GM23338 (cell line): ENCODE measurements around the gene TPH2. TPM values are rescaled to one million over a fixed set of nuclear protein-coding genes. Genes with fewer than 3 reads are reported as not detected.

Experiments used
- ATAC-seq: fragments of 200-7000 bp; cut with Tn5 transposase; 3 replicates; pipeline ENCODE4 v1.9.1; 2020
- DNase-seq: peaks from one replicate; pipeline ENCODE4 v3.0.0-alpha.2; 2015; ENCODE audit warnings: low spot score
- H2AFZ ChIP-seq: fragments of 200-600 bp; sonication (generic); 2 replicates; pipeline ENCODE4 v1.8.0; 2016; ENCODE audit warnings: antibody characterized with exemption, mild to moderate bottlenecking, moderate library complexity
- H3F3A ChIP-seq: fragments of 200-600 bp; sonication (generic); replicated peaks from 2 replicates; pipeline ENCODE4 v1.8.0; 2017; ENCODE audit warnings: antibody characterized with exemption, mixed run types, low read depth
- H3K27ac ChIP-seq: fragments of 200-600 bp; sonication (generic); 2 replicates; pipeline ENCODE4 v1.6.1; 2016; ENCODE audit warnings: low read depth
- H3K27me3 ChIP-seq: fragments of 200-600 bp; sonication (generic); 2 replicates; pipeline ENCODE4 v1.8.0; 2016; ENCODE audit warnings: mild to moderate bottlenecking, mixed run types, moderate library complexity; ENCODE audit not compliant: insufficient read depth
- H3K36me3 ChIP-seq: fragments of 200-600 bp; sonication (generic); 2 replicates; pipeline ENCODE4 v1.8.0; 2016; ENCODE audit warnings: mild to moderate bottlenecking; ENCODE audit not compliant: insufficient read depth
- H3K4me1 ChIP-seq: fragments of 200-600 bp; sonication (generic); 2 replicates; pipeline ENCODE4 v1.8.0; 2016; ENCODE audit warnings: mild to moderate bottlenecking, moderate library complexity; ENCODE audit not compliant: insufficient read depth
- H3K4me2 ChIP-seq: fragments of 200-600 bp; sonication (generic); 2 replicates; pipeline ENCODE4 v1.7.1; 2017; ENCODE audit warnings: mixed run types
- H3K4me3 ChIP-seq: fragments of 200-600 bp; sonication (generic); 2 replicates; pipeline ENCODE4 v1.6.1; 2016; ENCODE audit warnings: mixed run types
- H3K79me2 ChIP-seq: fragments of 200-600 bp; sonication (generic); replicated peaks from 2 replicates; pipeline ENCODE4 v1.8.0; 2017; ENCODE audit warnings: mild to moderate bottlenecking; ENCODE audit not compliant: insufficient read depth
- H3K9me2 ChIP-seq: fragments of 200-600 bp; sonication (generic); 2 replicates; pipeline ENCODE4 v1.8.0; 2017; ENCODE audit not compliant: insufficient read depth
- H4K20me1 ChIP-seq: fragments of 200-600 bp; sonication (generic); replicated peaks from 2 replicates; pipeline ENCODE4 v1.8.0; 2017; ENCODE audit warnings: mild to moderate bottlenecking; ENCODE audit not compliant: insufficient read depth
- H3K27ac Mint-ChIP-seq: 2 replicates; pipeline ENCODE4 v1.8.0; 2020; ENCODE audit warnings: inconsistent platforms, mild to moderate bottlenecking, moderate library complexity, mixed read lengths
- H3K27me3 Mint-ChIP-seq: 3 replicates; pipeline ENCODE4 v1.8.0; 2022; ENCODE audit warnings: low read depth, mild to moderate bottlenecking, moderate library complexity, mixed read lengths, inconsistent platforms; ENCODE audit not compliant: insufficient read depth, poor library complexity
- H3K36me3 Mint-ChIP-seq: 3 replicates; pipeline ENCODE4 v1.8.0; 2021; ENCODE audit warnings: low read depth, mild to moderate bottlenecking, inconsistent platforms, moderate library complexity, mixed read lengths
- H3K4me1 Mint-ChIP-seq: 3 replicates; pipeline ENCODE4 v1.8.0; 2020; ENCODE audit warnings: mild to moderate bottlenecking, inconsistent platforms, mixed read lengths
- H3K4me3 Mint-ChIP-seq: 3 replicates; pipeline ENCODE4 v1.8.0; 2021; ENCODE audit warnings: moderate library complexity, mild to moderate bottlenecking, inconsistent platforms, mixed read lengths
- H3K9me3 Mint-ChIP-seq: 3 replicates; pipeline ENCODE4 v1.8.0; 2020; ENCODE audit warnings: moderate library complexity, mild to moderate bottlenecking, inconsistent platforms, mixed read lengths
- CTCF ChIP-seq, 2 experiments: fragments of 200-600 bp in 1 of 2; sonication (generic) in 1 of 2; conservative IDR thresholded peaks; 2 replicates each; pipeline versions ENCODE4 v1.5.1 to v1.6.1; 2016 to 2017; ENCODE audit warnings: antibody characterized with exemption in 2 of 2, low read depth in 2 of 2, mild to moderate bottlenecking in 2 of 2, moderate library complexity in 1 of 2
- ZNF114 ChIP-seq: fragments of 250-450 bp; sonication (Bioruptor Pico); IDR thresholded peaks from 2 replicates; pipeline ENCODE4 v1.5.0; 2020; ENCODE audit warnings: mild to moderate bottlenecking, moderate library complexity
- ZNF331 ChIP-seq: fragments of 250-450 bp; sonication (Bioruptor Pico); IDR thresholded peaks from 2 replicates; pipeline ENCODE4 v1.5.0; 2020; ENCODE audit warnings: low read depth, mild to moderate bottlenecking, moderate library complexity
- polyA plus RNA-seq: library from polyadenylated mRNA; unstranded; fragments of >200 nt; fragmentation: Nextera tagmentation; extraction: Ambion mirVana; gene quantifications from 2 replicates; pipeline ENCODE4 v1.2.1, GENCODE V29; 2016
- total RNA-seq: library from RNA; depleted of rRNA; stranded (reverse); fragments of >200 nt; shearing (Covaris generic); gene quantifications from 2 replicates; pipeline ENCODE4 v1.2.3, GENCODE V29; 2014
- TF ChIP-seq, protein P1 (sequence below): IDR thresholded peaks from 2 replicates; pipeline ENCODE4 v1.6.1; 2016; ENCODE audit warnings: antibody characterized with exemption
- TF ChIP-seq, protein P2 (sequence below): fragments of 250-450 bp; sonication (Bioruptor Pico); IDR thresholded peaks from 2 replicates; pipeline ENCODE4 v1.5.0; 2020; ENCODE audit warnings: mild to moderate bottlenecking, moderate library complexity

Gene TPH2
- total and polyA plus RNA-seq, 2 experiments from 2014 or later: 0.94 to 1.4 TPM

GRCh38 chr12:72057330-72057914, 118.8 kb downstream of the TPH2 start:
- no peak overlapping the region for H3K4me2 ChIP-seq
- H2AFZ ChIP-seq: no peak overlapping the region
- no peaks in the 10 kb centered on the region for H3K27me3 ChIP-seq
- Mint-ChIP-seq H3K27ac (no peak overlapping the region), H3K4me1 (no peaks in the 10 kb centered on the region), H3K9me3 (no peaks in the 10 kb centered on the region), H3K36me3 (no peaks in the 10 kb centered on the region), H3K4me3 (no peak overlapping the region), H3K27me3 (peaks cover 1% of the 10 kb centered on the region)
- TF ChIP-seq, protein P1, sequence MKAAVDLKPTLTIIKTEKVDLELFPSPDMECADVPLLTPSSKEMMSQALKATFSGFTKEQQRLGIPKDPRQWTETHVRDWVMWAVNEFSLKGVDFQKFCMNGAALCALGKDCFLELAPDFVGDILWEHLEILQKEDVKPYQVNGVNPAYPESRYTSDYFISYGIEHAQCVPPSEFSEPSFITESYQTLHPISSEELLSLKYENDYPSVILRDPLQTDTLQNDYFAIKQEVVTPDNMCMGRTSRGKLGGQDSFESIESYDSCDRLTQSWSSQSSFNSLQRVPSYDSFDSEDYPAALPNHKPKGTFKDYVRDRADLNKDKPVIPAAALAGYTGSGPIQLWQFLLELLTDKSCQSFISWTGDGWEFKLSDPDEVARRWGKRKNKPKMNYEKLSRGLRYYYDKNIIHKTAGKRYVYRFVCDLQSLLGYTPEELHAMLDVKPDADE: no peak
- no peaks in the 10 kb centered on the region for H3K4me1 ChIP-seq
- H3K9me2 ChIP-seq: peaks cover 7% of the 10 kb centered on the region; the same call in 1 of the 2 replicates
- no peak overlapping the region for H3K4me3 ChIP-seq
- H3F3A ChIP-seq: no peaks in the 10 kb centered on the region
- H4K20me1 ChIP-seq: no peaks in the 10 kb centered on the region
- H3K79me2 ChIP-seq: no peaks in the 10 kb centered on the region
- ATAC-seq (no peak), DNase-seq (no peak)
- H3K36me3 ChIP-seq: no peaks in the 10 kb centered on the region
- H3K27ac ChIP-seq: no peak overlapping the region

DNA sequence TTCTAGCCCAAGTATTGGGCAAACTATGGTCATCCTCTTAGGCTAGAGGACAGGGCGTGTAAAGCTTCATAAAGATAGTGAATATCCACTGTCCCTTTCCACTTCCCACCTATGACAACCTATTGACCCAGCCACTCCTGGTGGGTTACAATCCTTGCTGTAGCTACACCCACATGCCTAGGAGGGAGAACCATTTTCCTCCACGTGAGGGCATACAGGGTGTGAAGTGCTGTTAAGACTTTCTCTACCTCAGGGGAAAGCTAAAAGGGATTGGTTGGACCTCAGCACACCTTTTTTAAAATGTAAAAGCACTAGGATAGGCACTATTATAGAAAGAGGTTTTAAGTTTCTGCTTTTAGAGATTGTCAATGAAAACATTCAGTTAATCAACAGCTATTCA, 124.4 kb downstream of the TPH2 start:
- Histone ChIP-seq H2AFZ (no peak overlapping the region), H4K20me1 (no peaks in the 10 kb centered on the region), H3K4me1 (no peaks in the 10 kb centered on the region), H3K4me2 (no peak overlapping the region), H3K27me3 (no peaks in the 10 kb centered on the region), H3K4me3 (no peak overlapping the region), H3K79me2 (no peaks in the 10 kb centered on the region), H3K36me3 (no peaks in the 10 kb centered on the region), H3K9me2 (no peaks in the 10 kb centered on the region; the same call in 1 of the 2 replicates), H3F3A (no peaks in the 10 kb centered on the region), H3K27ac (no peak overlapping the region)
- ATAC-seq (no peak), DNase-seq (no peak)
- Mint-ChIP-seq H3K27me3 (peaks cover 1% of the 10 kb centered on the region), H3K9me3 (no peaks in the 10 kb centered on the region), H3K4me3 (no peak overlapping the region), H3K36me3 (no peaks in the 10 kb centered on the region), H3K27ac (no peak overlapping the region), H3K4me1 (no peaks in the 10 kb centered on the region)
- TF ChIP-seq ZNF331 (CRISPR knock-in tag): no peak
- no peak for TF ChIP-seq ZNF114 (CRISPR knock-in tag)
- TF ChIP-seq CTCF (conservative IDR thresholded peaks at IDR 0.05; ENCODE audit: low read depth in 2 of 2): 0 out of 4 replicates have a peak, but pooled peaks of 1 of the 2 experiments have one; percentile 7
- TF ChIP-seq, protein P2, sequence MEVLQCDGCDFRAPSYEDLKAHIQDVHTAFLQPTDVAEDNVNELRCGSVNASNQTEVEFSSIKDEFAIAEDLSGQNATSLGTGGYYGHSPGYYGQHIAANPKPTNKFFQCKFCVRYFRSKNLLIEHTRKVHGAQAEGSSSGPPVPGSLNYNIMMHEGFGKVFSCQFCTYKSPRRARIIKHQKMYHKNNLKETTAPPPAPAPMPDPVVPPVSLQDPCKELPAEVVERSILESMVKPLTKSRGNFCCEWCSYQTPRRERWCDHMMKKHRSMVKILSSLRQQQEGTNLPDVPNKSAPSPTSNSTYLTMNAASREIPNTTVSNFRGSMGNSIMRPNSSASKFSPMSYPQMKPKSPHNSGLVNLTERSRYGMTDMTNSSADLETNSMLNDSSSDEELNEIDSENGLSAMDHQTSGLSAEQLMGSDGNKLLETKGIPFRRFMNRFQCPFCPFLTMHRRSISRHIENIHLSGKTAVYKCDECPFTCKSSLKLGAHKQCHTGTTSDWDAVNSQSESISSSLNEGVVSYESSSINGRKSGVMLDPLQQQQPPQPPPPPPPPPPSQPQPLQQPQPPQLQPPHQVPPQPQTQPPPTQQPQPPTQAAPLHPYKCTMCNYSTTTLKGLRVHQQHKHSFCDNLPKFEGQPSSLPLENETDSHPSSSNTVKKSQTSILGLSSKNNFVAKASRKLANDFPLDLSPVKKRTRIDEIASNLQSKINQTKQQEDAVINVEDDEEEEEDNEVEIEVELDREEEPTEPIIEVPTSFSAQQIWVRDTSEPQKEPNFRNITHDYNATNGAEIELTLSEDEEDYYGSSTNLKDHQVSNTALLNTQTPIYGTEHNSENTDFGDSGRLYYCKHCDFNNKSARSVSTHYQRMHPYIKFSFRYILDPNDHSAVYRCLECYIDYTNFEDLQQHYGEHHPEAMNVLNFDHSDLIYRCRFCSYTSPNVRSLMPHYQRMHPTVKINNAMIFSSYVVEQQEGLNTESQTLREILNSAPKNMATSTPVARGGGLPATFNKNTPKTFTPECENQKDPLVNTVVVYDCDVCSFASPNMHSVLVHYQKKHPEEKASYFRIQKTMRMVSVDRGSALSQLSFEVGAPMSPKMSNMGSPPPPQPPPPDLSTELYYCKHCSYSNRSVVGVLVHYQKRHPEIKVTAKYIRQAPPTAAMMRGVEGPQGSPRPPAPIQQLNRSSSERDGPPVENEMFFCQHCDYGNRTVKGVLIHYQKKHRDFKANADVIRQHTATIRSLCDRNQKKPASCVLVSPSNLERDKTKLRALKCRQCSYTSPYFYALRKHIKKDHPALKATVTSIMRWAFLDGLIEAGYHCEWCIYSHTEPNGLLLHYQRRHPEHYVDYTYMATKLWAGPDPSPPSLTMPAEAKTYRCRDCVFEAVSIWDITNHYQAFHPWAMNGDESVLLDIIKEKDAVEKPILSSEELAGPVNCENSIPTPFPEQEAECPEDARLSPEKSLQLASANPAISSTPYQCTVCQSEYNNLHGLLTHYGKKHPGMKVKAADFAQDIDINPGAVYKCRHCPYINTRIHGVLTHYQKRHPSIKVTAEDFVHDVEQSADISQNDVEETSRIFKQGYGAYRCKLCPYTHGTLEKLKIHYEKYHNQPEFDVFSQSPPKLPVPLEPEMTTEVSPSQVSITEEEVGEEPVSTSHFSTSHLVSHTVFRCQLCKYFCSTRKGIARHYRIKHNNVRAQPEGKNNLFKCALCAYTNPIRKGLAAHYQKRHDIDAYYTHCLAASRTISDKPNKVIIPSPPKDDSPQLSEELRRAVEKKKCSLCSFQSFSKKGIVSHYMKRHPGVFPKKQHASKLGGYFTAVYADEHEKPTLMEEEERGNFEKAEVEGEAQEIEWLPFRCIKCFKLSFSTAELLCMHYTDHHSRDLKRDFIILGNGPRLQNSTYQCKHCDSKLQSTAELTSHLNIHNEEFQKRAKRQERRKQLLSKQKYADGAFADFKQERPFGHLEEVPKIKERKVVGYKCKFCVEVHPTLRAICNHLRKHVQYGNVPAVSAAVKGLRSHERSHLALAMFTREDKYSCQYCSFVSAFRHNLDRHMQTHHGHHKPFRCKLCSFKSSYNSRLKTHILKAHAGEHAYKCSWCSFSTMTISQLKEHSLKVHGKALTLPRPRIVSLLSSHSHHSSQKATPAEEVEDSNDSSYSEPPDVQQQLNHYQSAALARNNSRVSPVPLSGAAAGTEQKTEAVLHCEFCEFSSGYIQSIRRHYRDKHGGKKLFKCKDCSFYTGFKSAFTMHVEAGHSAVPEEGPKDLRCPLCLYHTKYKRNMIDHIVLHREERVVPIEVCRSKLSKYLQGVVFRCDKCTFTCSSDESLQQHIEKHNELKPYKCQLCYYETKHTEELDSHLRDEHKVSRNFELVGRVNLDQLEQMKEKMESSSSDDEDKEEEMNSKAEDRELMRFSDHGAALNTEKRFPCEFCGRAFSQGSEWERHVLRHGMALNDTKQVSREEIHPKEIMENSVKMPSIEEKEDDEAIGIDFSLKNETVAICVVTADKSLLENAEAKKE: no peak
